NB4 (cell line): ENCODE data around the gene KISS1R.

ENCODE experiments used
- CTCF ChIP-seq: IDR thresholded peaks from one replicate; pipeline ENCODE4 v1.5.1; 2012; ENCODE audit warnings: low read depth, low read length
- MAX ChIP-seq: IDR thresholded peaks from 2 replicates; pipeline ENCODE4 v1.6.1; 2011; ENCODE audit warnings: low read depth, low read length
- POLR2A ChIP-seq: IDR thresholded peaks from 2 replicates; pipeline ENCODE4 v1.6.1; 2011; ENCODE audit warnings: mild to moderate bottlenecking; ENCODE audit not compliant: insufficient read length; ENCODE audit errors: extremely low read depth

- TF ChIP-seq CTCF, result no peak
- TF ChIP-seq POLR2A, result no peak
- no peak for TF ChIP-seq MAX
Observed at GRCh38 chr19:941292-942132, 24.4 kb downstream of the KISS1R start.
